ENCODE data around the gene UBE4A. TPM values are rescaled to one million over a fixed set of nuclear protein-coding genes. Genes with fewer than 3 reads are reported as not detected.
A peak's percentile ranks its signal among the peaks of the same experiment; 100 is the strongest.

The UBE4A gene
- total and polyA plus RNA-seq, 9 of the 15 experiments (the other 6 are each of a cell fraction or from before 2014, with no cell fraction given) = 13.5 to 45.2 (median 26.8) TPM

- TF ChIP-seq PATZ1 (CRISPR knock-in tag; IDR thresholded peaks at IDR 0.05; ENCODE audit: borderline replicate concordance) = no peak
- peak; percentile 95 for TF ChIP-seq ZBTB9 (CRISPR knock-in tag; IDR thresholded peaks at IDR 0.05)
- TF ChIP-seq CXXC5 (CRISPR knock-in tag; IDR thresholded peaks at IDR 0.05) = peak; percentile 43
- TF ChIP-seq HNRNPUL1 (IDR thresholded peaks at IDR 0.05; ENCODE audit: low read length) = 0 out of 2 replicates have a peak, but pooled peaks have one; percentile 65
- TF ChIP-seq MYBL2 (IDR thresholded peaks at IDR 0.05; ENCODE audit: low read depth) = no peak
- no peak for TF ChIP-seq MYBL2 (CRISPR knock-in tag; IDR thresholded peaks at IDR 0.05; ENCODE audit: borderline replicate concordance)
- TF ChIP-seq GTF3C2 (IDR thresholded peaks at IDR 0.05; ENCODE audit: borderline replicate concordance, extremely low read depth, insufficient read length) = no peak
- TF ChIP-seq NUFIP1 (IDR thresholded peaks at IDR 0.05; ENCODE audit: partially characterized antibody) = no peak
- TF ChIP-seq PTRF (tag; IDR thresholded peaks at IDR 0.05) = no peak
- TF ChIP-seq BACH1 (tag; IDR thresholded peaks at IDR 0.05) = peak; percentile 96
- TF ChIP-seq SFPQ (IDR thresholded peaks at IDR 0.05; ENCODE audit: low read depth, low read length) = no peak
- TF ChIP-seq FOXA3 (CRISPR knock-in tag; conservative IDR thresholded peaks at IDR 0.05 in 1 of 2, IDR thresholded peaks at IDR 0.05 in 1 of 2) = peak in 1 of 2 experiments; percentile 35; a peak in 3 of 4 replicates
- TF ChIP-seq SIRT6 (IDR thresholded peaks at IDR 0.05; ENCODE audit: low read depth, low read length) = no peak
- TF ChIP-seq ZNF695 (CRISPR knock-in tag; IDR thresholded peaks at IDR 0.05) = no peak
- TF ChIP-seq MITF (IDR thresholded peaks at IDR 0.05) = no peak
These were observed 56.3 kb downstream of the UBE4A start (continued) for GRCh38 chr11:118415739-118416068.

All from K562 (cell line).